ENCODE data around the gene ZNF428.

ZNF428 gene

GRCh38 chr19:43562226-43562697 lies 57.2 kb downstream of the ZNF428 start:
- DNase-seq (ENCODE audit: low read depth): no peak

- DNase-seq (ENCODE audit: low read depth): no peak
Measured at GRCh38 chr19:43561139-43561970, 58.1 kb downstream of the ZNF428 start.

GRCh38 chr19:43560687-43561086 lies 58.7 kb downstream of the ZNF428 start:
- DNase-seq (ENCODE audit: low read depth): no peak
